NCI-H2227 (cell line): ENCODE measurements around the gene CFAP77.
A peak's percentile ranks its signal among the peaks of the same experiment; 100 is the strongest.

Experiments
- DNase-seq: peaks from one replicate; lab custom pipeline; 2025; ENCODE audit not compliant: unreplicated experiment; lab: John Stamatoyannopoulos, UW

CFAP77 gene

GRCh38 chr9:132514011-132514744, 104.2 kb downstream of the CFAP77 start:
- DNase-seq: no peak

DNA sequence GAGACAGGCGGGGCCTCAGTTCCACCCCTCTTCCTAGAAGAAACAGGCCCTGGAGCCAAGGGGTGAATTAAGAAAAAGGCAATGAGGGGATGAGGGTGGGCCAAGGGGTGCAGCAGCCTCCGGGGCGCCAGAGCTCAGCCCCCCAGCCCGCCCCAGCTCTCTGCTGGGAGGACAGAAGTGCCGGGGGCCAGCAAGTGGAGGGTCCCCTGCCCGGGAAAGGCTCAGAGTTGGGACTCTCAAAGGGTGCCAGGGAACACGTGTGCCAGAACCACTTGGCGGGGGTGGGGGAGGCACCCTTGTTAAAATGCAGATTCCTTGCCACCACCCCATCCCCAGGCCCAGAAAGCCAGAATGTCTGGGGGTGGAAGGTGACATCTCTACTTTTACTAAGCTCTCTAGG, 104.8 kb downstream of the CFAP77 start:
- DNase-seq: no peak

- DNase-seq: no peak
Observed at GRCh38 chr9:132516301-132516700, 106.3 kb downstream of the CFAP77 start.

GRCh38 chr9:132516911-132517310, 106.9 kb downstream of the CFAP77 start:
- no peak for DNase-seq

DNA sequence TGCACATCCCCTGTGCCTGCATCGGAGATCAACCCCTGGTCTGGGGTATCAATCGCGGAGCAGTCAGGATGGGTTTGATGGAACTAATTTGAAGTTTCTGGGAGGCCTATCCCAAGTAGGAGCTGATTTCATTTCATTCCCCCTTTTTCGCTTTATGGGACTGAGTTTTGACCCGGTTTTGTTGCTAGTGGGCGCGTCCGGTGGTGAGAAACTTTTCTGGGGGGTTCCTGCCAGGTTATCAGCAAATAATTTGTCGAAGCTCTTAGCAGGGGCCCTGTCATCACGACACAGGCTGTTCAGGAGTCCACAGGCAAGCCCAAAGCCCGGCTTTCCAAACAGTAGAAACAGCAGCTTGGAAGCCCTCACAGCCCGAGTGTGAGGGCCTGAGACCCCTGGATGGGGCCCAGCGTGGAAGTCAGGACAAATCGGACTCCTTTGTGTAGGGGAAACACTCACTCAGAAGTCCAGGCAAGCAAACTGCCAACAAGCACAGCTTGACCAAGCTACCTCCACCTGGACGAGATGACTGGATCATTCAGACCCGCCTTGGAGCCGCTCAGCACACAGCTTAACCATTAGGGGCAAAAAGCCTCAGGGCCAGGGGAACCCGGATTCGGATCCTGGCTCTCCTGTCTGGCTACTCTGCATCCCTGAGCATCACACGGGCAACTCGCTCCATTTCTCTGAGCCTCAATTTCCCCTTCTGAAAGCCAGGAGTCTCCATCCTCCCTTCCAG, 108.0 kb downstream of the CFAP77 start:
- no peak for DNase-seq

- DNase-seq: no peak
Observed at GRCh38 chr9:132518626-132519025, 108.6 kb downstream of the CFAP77 start.

- no peak for DNase-seq
Observed at GRCh38 chr9:132519033-132519432, 109.0 kb downstream of the CFAP77 start.

DNA sequence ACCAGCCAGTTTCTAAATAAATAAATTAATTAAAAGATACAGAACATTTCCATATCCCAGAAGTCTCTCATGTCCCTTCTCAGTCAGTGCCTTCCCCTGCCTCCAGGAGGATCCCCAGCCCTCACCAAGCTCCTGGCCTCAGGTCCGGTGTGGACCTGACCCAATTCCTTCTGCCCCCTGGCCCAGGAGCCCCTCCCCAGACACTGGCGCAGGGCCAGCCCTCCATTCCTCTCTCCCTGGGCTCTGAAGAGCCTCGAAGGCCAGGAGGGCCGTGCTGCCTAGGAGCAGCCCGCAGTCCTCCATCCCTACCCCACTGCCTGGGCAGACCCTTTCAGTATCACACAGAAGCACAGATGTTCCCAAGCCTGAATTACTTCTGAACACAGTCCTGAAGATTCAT, 110.6 kb downstream of the CFAP77 start:
- DNase-seq: no peak

DNA sequence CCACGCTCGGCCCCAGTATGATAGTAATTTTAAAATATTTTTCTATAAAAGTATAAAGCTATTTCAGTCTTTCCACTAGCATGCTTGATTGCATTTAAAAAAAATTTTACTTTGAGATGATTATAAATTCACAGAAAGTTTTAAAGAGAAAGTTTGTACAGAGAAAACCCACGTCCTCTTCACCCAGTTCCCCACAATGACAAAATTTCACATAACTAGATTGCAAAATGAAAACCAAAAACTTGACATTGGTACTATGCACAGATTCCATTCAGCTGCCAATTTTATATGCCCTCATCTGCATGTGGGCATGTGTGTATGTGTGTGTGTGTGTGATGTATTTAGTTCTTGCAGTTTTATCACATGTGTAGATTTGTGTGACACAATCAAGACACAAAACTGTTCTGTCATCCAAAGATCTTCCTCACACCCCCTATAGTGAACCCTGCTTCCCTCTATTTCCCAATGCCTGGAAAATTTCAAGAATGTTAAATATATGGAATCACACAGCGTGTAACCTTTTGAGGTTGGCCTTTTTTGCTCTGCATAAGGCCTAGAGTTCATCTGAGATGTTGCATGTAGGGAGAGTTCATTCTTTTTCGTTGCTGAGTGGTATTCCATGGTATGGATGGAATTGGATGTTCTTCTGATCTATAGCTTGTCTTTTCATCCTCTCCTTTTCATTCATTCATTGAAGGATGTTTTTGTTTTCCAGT, 115.5 kb downstream of the CFAP77 start:
- DNase-seq: no peak

DNA sequence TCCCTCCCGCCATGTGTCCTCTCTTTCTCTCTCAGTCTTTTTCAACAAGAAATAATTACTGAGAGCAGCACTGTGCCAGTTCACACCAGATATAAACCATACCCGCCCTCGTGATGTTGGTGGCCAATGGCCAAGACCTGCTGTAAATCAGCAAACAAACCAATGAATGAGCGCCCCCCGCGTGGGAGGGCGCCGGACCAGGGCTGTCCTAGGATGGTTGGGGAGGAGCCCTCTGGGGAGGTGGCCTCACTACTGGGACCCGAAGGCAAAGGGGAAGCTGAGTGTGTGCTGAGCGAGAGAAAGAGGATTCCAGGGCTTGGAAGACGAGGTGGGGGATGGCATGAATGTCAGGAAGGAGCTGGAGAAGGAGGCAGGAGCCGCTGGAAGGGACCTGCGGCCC, 121.2 kb downstream of the CFAP77 start:
- DNase-seq: peak; percentile 69

DNA sequence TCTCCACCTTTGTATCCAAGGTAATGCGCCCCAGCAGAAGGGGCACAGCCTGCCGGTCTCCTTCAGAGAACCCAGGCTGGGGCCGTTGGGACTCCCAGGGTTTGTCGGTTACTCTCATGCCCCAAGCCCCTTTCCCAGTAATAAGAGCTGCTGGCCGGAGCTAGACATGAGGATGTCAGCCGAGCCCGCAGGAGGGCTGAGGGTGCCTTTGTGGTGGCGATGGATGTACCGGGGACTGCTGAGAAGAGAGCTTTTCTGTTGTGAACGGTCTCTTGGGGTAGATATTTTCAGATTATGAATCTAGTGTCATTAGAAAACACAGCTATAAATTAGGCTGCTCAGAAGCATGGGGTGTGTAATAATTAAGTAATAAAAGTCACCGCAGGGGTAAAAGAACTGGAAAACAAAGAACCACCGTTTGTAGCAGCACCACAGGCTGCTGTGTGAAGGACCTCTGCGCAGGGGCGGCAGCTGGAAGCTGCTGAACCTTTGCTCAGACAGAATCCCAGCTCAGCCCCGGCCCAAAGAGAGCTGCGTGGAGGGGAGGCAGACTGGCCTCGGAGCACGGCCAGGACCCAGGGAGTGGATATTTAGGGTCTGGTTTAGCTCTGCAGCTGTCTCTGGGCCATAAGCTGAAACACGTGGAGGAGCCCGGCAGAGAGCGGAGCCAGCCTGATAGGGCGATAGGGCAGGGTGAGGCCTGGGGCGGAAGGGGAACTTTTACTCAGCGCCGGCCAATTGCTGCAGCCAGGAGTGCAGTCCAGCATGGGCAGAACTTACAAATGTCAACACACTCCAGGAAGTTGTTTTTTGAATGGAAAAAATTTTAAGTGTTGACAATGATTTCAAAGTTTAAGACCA, 121.9 kb downstream of the CFAP77 start:
- DNase-seq: peak; percentile 13

GRCh38 chr9:132534832-132535231, 124.8 kb downstream of the CFAP77 start:
- DNase-seq: no peak

GRCh38 chr9:132536124-132536523, 126.1 kb downstream of the CFAP77 start:
- DNase-seq: no peak

GRCh38 chr9:132537352-132537751, 127.3 kb downstream of the CFAP77 start:
- no peak for DNase-seq

DNA sequence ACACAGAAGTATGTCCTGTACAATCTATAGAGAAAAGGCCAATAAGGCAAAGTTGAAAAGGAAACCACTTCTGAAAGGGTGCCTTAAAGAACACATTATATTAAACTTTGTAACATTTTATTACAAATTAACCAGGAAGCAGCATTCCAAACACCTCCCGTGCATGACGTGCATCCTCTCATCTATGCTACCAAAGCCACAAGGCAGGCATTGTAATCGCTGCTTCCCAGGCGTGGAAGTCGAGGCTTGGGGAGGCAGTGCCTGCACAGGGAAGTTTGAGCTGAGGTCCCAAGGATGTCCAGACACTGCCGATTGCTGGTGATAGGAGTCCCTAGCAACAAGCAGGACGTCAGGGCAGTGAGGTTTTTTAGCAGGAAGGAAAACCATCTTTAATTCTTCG, 128.1 kb downstream of the CFAP77 start:
- no peak for DNase-seq

DNA sequence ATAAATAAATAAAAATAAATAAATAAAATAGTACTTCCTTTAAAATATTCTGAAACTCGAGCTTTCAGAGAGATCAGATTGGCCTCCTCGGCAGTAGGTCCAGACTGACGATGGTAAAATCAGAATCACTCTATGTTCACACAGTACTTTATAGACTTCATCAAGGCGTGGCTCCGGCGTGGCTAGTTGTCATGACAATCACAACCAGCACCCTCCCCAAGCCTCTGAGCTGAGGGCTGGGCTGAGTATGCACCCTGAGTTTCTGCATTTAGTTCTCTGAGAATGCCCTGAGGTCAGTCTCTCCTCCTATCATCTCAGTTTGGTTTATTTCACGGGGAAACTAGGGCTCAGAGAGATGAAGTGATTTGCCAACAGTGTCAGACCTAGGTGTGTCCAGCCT, 129.1 kb downstream of the CFAP77 start:
- DNase-seq: no peak

DNA sequence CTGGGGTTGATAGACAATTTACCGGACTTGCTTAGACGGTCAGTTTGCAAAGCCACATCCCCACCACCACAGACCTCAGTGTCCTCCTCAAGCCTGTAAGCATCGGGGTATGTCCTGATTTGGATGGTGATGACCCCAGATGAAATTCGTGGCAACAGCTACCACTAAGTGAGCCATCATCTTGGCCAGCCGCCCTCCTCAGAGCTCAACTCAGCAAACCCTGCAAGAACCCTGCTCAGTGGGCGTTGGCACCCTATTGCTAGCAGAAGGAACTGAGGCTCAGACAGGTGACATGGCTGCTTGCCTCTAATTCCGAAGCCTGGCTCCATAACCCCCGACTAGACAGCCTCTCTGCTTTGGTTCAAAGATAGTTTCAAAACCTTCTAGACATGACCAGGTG, 131.0 kb downstream of the CFAP77 start:
- DNase-seq: no peak

- DNase-seq: no peak
Observed at GRCh38 chr9:132541870-132542830, 132.1 kb downstream of the CFAP77 start.

DNA sequence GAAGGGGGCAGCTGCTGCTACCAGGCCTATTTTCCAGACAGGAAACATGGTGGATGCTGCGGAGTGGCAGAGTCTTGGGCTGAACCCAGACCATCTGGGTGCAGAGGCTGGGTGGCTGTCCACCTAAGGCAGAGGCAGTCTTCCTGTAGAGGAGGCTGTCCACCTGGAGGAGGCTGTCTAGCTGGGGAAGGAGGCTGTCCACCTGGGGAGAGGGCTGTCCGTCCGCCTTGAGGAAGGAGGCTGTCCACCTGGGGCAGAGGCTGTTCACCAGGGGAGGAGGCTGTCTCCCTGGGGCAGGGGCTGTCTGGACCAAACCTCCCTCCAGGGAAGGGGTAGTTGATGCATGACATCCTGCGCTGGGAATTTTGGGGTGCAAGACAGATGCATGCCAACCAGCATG, 133.2 kb downstream of the CFAP77 start:
- DNase-seq: no peak

DNA sequence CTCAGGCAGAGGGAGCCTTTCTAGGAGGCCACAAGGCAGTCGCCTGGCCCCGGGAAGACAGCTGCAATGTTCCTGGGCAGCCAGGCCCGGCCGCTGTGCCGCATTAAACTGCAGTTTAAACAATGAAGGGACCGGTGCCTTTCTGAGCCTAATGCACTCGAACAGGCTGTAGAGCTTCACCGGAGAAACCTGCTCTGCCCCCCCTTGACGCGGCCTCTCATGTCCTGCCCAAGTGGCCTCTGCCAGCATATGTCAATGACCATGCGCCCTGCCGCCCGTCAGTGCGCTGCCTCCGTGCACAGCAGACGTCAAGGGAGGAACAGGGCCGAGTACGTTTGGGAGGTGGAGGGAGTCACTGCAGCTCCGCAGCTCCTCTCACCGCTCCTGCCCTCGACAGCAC, 133.9 kb downstream of the CFAP77 start:
- no peak for DNase-seq
